Mesenchymal stem cell (in vitro differentiated cells and primary cell): ENCODE measurements around the gene ZNF496.

ENCODE experiments used
- DNase-seq: peaks from one replicate; pipeline ENCODE4 v3.0.0-alpha.2; 2013
- H2AFZ ChIP-seq: one replicate; pipeline ENCODE4 v1.6.1; 2013; ENCODE audit warnings: low read depth, mild to moderate bottlenecking, control low read depth, inconsistent platforms, low read length, moderate library complexity
- H2AK5ac ChIP-seq: 2 replicates; pipeline ENCODE4 v1.6.1; 2013; ENCODE audit warnings: low read length, moderate library complexity, mild to moderate bottlenecking, inconsistent platforms; ENCODE audit not compliant: severe bottlenecking
- H2BK120ac ChIP-seq: one replicate; pipeline ENCODE4 v1.6.1; 2013; ENCODE audit warnings: low read depth, mild to moderate bottlenecking, inconsistent platforms, low read length, moderate library complexity
- H2BK12ac ChIP-seq, 2 experiments: one replicate each; pipeline ENCODE4 v1.6.1; 2013; ENCODE audit warnings: inconsistent platforms in 2 of 2, low read length in 2 of 2, mild to moderate bottlenecking in 2 of 2, moderate library complexity in 2 of 2, control low read depth in 1 of 2
- H2BK15ac ChIP-seq: one replicate; pipeline ENCODE4 v1.6.1; 2013; ENCODE audit warnings: mild to moderate bottlenecking, low read depth, inconsistent platforms; ENCODE audit not compliant: poor library complexity, severe bottlenecking
- H2BK5ac ChIP-seq: 2 replicates; pipeline ENCODE4 v1.6.1; 2013; ENCODE audit warnings: low read depth, mild to moderate bottlenecking, low read length, control low read depth, inconsistent platforms; ENCODE audit not compliant: poor library complexity, severe bottlenecking
- H3K14ac ChIP-seq, 2 experiments: one replicate each; pipeline ENCODE4 v1.6.1; 2013; ENCODE audit warnings: inconsistent platforms in 2 of 2, low read length in 2 of 2, control low read depth in 1 of 2, mild to moderate bottlenecking in 1 of 2, moderate library complexity in 1 of 2
- H3K18ac ChIP-seq, 2 experiments: one replicate each; pipeline ENCODE4 v1.6.1; 2013; ENCODE audit warnings: inconsistent platforms in 2 of 2, low read length in 2 of 2, control low read depth in 1 of 2, low read depth in 1 of 2, mild to moderate bottlenecking in 1 of 2
- H3K23ac ChIP-seq, 2 experiments: one replicate each; pipeline ENCODE4 v1.6.1; 2013; ENCODE audit warnings: inconsistent platforms in 2 of 2, low read length in 2 of 2, mild to moderate bottlenecking in 2 of 2, moderate library complexity in 2 of 2, control low read depth in 1 of 2
- H3K27ac ChIP-seq: 2 replicates; pipeline ENCODE4 v1.5.1; 2013; ENCODE audit warnings: mild to moderate bottlenecking, moderate library complexity, low read length, control low read depth, inconsistent platforms; ENCODE audit not compliant: poor library complexity, severe bottlenecking
- H3K27me3 ChIP-seq, 2 experiments: 2 replicates each; pipeline versions ENCODE4 v1.6.1 to v1.7.0; 2013; ENCODE audit warnings: low read length in 2 of 2, mild to moderate bottlenecking in 2 of 2, moderate library complexity in 2 of 2, control low read depth in 1 of 2, inconsistent platforms in 1 of 2; ENCODE audit not compliant: control insufficient read depth in 1 of 2, insufficient read depth in 1 of 2
- H3K36me3 ChIP-seq, 2 experiments: 2 replicates each; pipeline versions ENCODE4 v1.6.1 to v1.7.0; 2013; ENCODE audit warnings: low read length in 2 of 2, control low read depth in 1 of 2, inconsistent platforms in 1 of 2, low read depth in 1 of 2, mild to moderate bottlenecking in 1 of 2; ENCODE audit not compliant: insufficient read depth in 2 of 2, control insufficient read depth in 1 of 2
- H3K4ac ChIP-seq, 2 experiments: one replicate each; pipeline ENCODE4 v1.6.1; 2013; ENCODE audit warnings: inconsistent platforms in 2 of 2, low read length in 2 of 2, mild to moderate bottlenecking in 2 of 2, moderate library complexity in 2 of 2, control low read depth in 1 of 2, low read depth in 1 of 2
- H3K4me1 ChIP-seq: 2 replicates; pipeline ENCODE4 v1.6.1; 2013; ENCODE audit warnings: low read depth, low read length, control low read depth; ENCODE audit not compliant: control insufficient read depth, insufficient read depth
- H3K4me2 ChIP-seq: 2 replicates; pipeline ENCODE4 v1.6.1; 2013; ENCODE audit warnings: low read length, mild to moderate bottlenecking, inconsistent platforms; ENCODE audit not compliant: poor library complexity, severe bottlenecking
- H3K4me3 ChIP-seq, 2 experiments: 2 replicates each; pipeline versions ENCODE4 v1.5.1 to v1.7.0; 2013; ENCODE audit warnings: low read length in 2 of 2, mild to moderate bottlenecking in 2 of 2, control low read depth in 1 of 2, low read depth in 1 of 2; ENCODE audit not compliant: insufficient read depth in 1 of 2
- H3K79me1 ChIP-seq: replicated peaks from 2 replicates; pipeline ENCODE4 v1.6.1; 2013; ENCODE audit warnings: mild to moderate bottlenecking, control low read depth, low read length, inconsistent platforms; ENCODE audit not compliant: poor library complexity, severe bottlenecking
- H3K9ac ChIP-seq: 2 replicates; pipeline ENCODE4 v1.7.0; 2013; ENCODE audit warnings: mild to moderate bottlenecking, low read length, moderate library complexity
- H3K9me3 ChIP-seq: 2 replicates; pipeline ENCODE4 v1.7.0; 2013; ENCODE audit warnings: mild to moderate bottlenecking, low read length; ENCODE audit not compliant: control insufficient read depth
- H4K8ac ChIP-seq: one replicate; pipeline ENCODE4 v1.6.1; 2013; ENCODE audit warnings: inconsistent platforms, mild to moderate bottlenecking, low read length, moderate library complexity
- H4K91ac ChIP-seq: one replicate; pipeline ENCODE4 v1.6.1; 2013; ENCODE audit warnings: mild to moderate bottlenecking, low read length, inconsistent platforms
- WGBS: methylation state at CpG from one replicate; pipeline ENCODE4 v1.1.7; 2013; ENCODE audit warnings: mixed read lengths; 5-methylcytosine and 5-hydroxymethylcytosine counted together

The ZNF496 gene

DNA sequence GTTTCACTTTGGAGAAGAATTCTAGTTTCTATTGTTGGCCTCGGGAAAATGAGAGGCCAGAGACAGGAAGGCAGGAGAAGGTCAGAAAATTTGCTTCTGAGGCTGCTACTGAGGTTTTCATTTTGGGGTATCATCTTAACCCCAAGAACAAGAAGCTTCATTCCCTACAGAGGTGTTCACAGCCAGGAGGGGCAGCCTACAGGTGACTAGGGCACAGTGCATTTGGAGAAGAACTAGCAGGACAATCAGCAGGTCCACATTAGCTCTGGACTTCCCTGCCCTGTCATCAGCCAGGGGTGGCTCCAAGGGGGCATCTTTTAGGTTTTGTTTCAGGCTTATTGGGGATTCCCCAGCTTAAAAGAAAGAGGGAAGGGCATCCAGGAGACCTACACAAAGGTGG, 12.1 kb upstream of the ZNF496 start:
- Histone ChIP-seq H3K27ac (no peak overlapping the region), H3K9ac (peak overlapping the region; percentile 64), H2BK5ac (no peak overlapping the region), H3K36me3 (peaks cover 6 to 17% of the 10 kb centered on the region in 2 experiments), H3K23ac (no peak overlapping the region), H2BK15ac (no peak overlapping the region), H2AFZ (no peak overlapping the region), H2AK5ac (no peak overlapping the region), H3K27me3 (no peaks in the 10 kb centered on the region), H3K4me3 (no peak overlapping the region), H2BK12ac (no peak overlapping the region), H3K79me1 (peaks cover 43% of the 10 kb centered on the region), H3K18ac (no peak overlapping the region), H3K4ac (no peak overlapping the region), H3K9me3 (no peaks in the 10 kb centered on the region), H4K8ac (no peak overlapping the region), H3K4me2 (no peak overlapping the region), H2BK120ac (no peak overlapping the region), H4K91ac (no peak overlapping the region), H3K14ac (no peak overlapping the region), H3K4me1 (peaks cover 8% of the 10 kb centered on the region)
- DNase-seq, result no peak
- 100% methylated on average over 1 of the region's 1 CpG for WGBS

- Histone ChIP-seq H4K91ac (no peak overlapping the region), H2AFZ (no peak overlapping the region), H4K8ac (no peak overlapping the region), H2BK12ac (no peak overlapping the region), H3K79me1 (peaks cover 41% of the 10 kb centered on the region), H3K27me3 (no peaks in the 10 kb centered on the region), H3K14ac (no peak overlapping the region), H3K9ac (no peak overlapping the region), H3K23ac (no peak overlapping the region), H2AK5ac (no peak overlapping the region), H3K27ac (no peak overlapping the region), H3K9me3 (no peaks in the 10 kb centered on the region), H3K4me1 (peaks cover 33% of the 10 kb centered on the region), H3K18ac (no peak overlapping the region), H3K36me3 (peaks cover 7 to 39% of the 10 kb centered on the region in 2 experiments), H2BK15ac (no peak overlapping the region), H3K4me3 (no peak overlapping the region), H2BK120ac (no peak overlapping the region), H2BK5ac (no peak overlapping the region), H3K4ac (no peak overlapping the region), H3K4me2 (no peak overlapping the region)
- DNase-seq, result no peak
- WGBS, result 100% methylated on average over 2 of the region's 3 CpGs
These were observed 7.1 kb upstream of the ZNF496 start for GRCh38 chr1:247338723-247339275.

GRCh38 chr1:247337961-247338360, 6.3 kb upstream of the ZNF496 start:
- Histone ChIP-seq H2BK12ac (no peak overlapping the region), H3K27me3 (no peaks in the 10 kb centered on the region), H3K4me3 (no peak overlapping the region), H3K18ac (no peak overlapping the region), H2AFZ (no peak overlapping the region), H2AK5ac (no peak overlapping the region), H3K9me3 (no peaks in the 10 kb centered on the region), H4K91ac (no peak overlapping the region), H3K14ac (no peak overlapping the region), H3K23ac (no peak overlapping the region), H3K36me3 (peaks cover 13 to 42% of the 10 kb centered on the region in 2 experiments), H2BK5ac (no peak overlapping the region), H3K9ac (no peak overlapping the region), H2BK120ac (no peak overlapping the region), H2BK15ac (no peak overlapping the region), H3K4me1 (peaks cover 37% of the 10 kb centered on the region), H3K4me2 (no peak overlapping the region), H3K27ac (no peak overlapping the region), H3K79me1 (peaks cover 42% of the 10 kb centered on the region), H4K8ac (no peak overlapping the region), H3K4ac (no peak overlapping the region)
- DNase-seq, result no peak
- 94% methylated on average over 11 of the region's 11 CpGs for WGBS

DNA sequence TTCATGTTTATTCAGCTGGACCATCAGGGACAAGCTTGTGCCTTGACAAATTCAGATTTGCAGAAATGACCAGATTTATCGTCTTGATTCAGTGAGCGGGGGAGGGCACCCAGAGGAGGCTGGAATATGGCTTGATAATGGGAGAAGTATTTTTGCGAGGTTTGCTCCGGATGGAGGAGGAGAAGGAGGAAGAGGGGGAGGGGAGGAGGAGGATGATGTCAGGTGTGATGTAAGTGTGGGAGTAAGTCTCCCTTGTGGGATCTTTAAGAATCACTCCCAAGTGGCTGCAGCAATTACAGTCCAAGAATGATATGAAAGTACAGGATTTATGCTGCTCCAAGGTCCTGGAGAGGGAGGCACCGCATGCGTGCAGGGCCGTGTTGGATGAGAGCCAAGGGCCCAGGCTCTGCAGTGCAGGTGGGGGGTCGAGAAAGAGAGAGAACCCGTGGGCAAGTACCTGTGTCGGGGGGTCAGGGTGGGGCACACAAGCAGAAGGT, 5.6 kb upstream of the ZNF496 start:
- no peak overlapping the region for H3K23ac ChIP-seq
- peaks cover 42% of the 10 kb centered on the region for H3K79me1 ChIP-seq
- no peak overlapping the region for H2BK15ac ChIP-seq
- H3K27ac ChIP-seq, result no peak overlapping the region
- H2BK12ac ChIP-seq, result no peak overlapping the region
- no peak overlapping the region for H3K9ac ChIP-seq
- 90% methylated on average over 10 of the region's 10 CpGs for WGBS
- H3K9me3 ChIP-seq, result no peaks in the 10 kb centered on the region
- H3K4ac ChIP-seq, result no peak overlapping the region
- H2BK5ac ChIP-seq, result no peak overlapping the region
- H3K4me1 ChIP-seq, result peaks cover 34% of the 10 kb centered on the region
- no peak overlapping the region for H3K18ac ChIP-seq
- no peaks in the 10 kb centered on the region for H3K27me3 ChIP-seq
- no peak overlapping the region for H2AFZ ChIP-seq
- DNase-seq, result no peak
- H4K91ac ChIP-seq, result peak overlapping the region; percentile 31
- no peak overlapping the region for H2AK5ac ChIP-seq
- H3K4me2 ChIP-seq, result no peak overlapping the region
- H3K14ac ChIP-seq, result no peak overlapping the region
- no peak overlapping the region for H3K4me3 ChIP-seq
- no peak overlapping the region for H2BK120ac ChIP-seq
- H4K8ac ChIP-seq, result peak overlapping the region; percentile 19
- H3K36me3 ChIP-seq, result peaks cover 13 to 42% of the 10 kb centered on the region in 2 experiments
